ENCODE measurements around the gene ATG16L2. TPM values are rescaled to one million over a fixed set of nuclear protein-coding genes. Genes with fewer than 3 reads are reported as not detected.
A peak's percentile ranks its signal among the peaks of the same experiment; 100 is the strongest.
"Not testable (repeated sequence)": the region's sequence is repeated elsewhere in the genome, so short reads cannot be mapped to it uniquely, and the experiment has no call there.

The ATG16L2 gene
- total RNA-seq, 1 donor, result 34.4 TPM

GRCh38 chr11:72807021-72807693 lies 7.1 kb upstream of the ATG16L2 start:
- Histone ChIP-seq H3K9me3 (ENCODE audit: low read depth, low read length) (no peaks in the 10 kb centered on the region), H3K4me3 (ENCODE audit: low read length) (no peak overlapping the region), H3K4me1 (ENCODE audit: insufficient read depth, low read length) (peaks cover 85% of the 10 kb centered on the region), H3K27me3 (ENCODE audit: insufficient read depth, low read length) (no peaks in the 10 kb centered on the region)

- Histone ChIP-seq H3K4me3 (ENCODE audit: low read length) (no peak overlapping the region), H3K27me3 (ENCODE audit: insufficient read depth, low read length) (no peaks in the 10 kb centered on the region), H3K4me1 (ENCODE audit: insufficient read depth, low read length) (peaks cover 89% of the 10 kb centered on the region), H3K9me3 (ENCODE audit: low read depth, low read length) (no peaks in the 10 kb centered on the region)
Measured at GRCh38 chr11:72807792-72808191, 6.4 kb upstream of the ATG16L2 start.

- no peaks in the 10 kb centered on the region for H3K27me3 ChIP-seq (ENCODE audit: insufficient read depth, low read length)
- H3K4me1 ChIP-seq (ENCODE audit: insufficient read depth, low read length), result peaks cover 95% of the 10 kb centered on the region
- H3K9me3 ChIP-seq (ENCODE audit: low read depth, low read length), result no peaks in the 10 kb centered on the region
- no peak overlapping the region for H3K4me3 ChIP-seq (ENCODE audit: low read length)
Measured at GRCh38 chr11:72808331-72808798, 5.8 kb upstream of the ATG16L2 start.

- peaks cover 73% of the 10 kb centered on the region for H3K4me1 ChIP-seq (ENCODE audit: insufficient read depth, low read length)
- peak overlapping the region; percentile 98 for H3K4me3 ChIP-seq (ENCODE audit: low read length)
- not testable (repeated sequence) for H3K9me3 ChIP-seq (ENCODE audit: low read depth, low read length); H3K27me3 ChIP-seq (ENCODE audit: insufficient read depth, low read length)
Measured at GRCh38 chr11:72811686-72812085, 2.5 kb upstream of the ATG16L2 start.

GRCh38 chr11:72812604-72812966 lies 1.6 kb upstream of the ATG16L2 start:
- H3K27me3 ChIP-seq (ENCODE audit: insufficient read depth, low read length), result no peaks in the 10 kb centered on the region
- H3K4me3 ChIP-seq (ENCODE audit: low read length), result peak overlapping the region; percentile 98
- no peaks in the 10 kb centered on the region for H3K9me3 ChIP-seq (ENCODE audit: low read depth, low read length)
- peaks cover 72% of the 10 kb centered on the region for H3K4me1 ChIP-seq (ENCODE audit: insufficient read depth, low read length)

GRCh38 chr11:72812967-72813739 lies 1.1 kb upstream of the ATG16L2 start:
- Histone ChIP-seq H3K4me3 (ENCODE audit: low read length) (peak overlapping the region; percentile 98), H3K27me3 (ENCODE audit: insufficient read depth, low read length) (no peaks in the 10 kb centered on the region), H3K4me1 (ENCODE audit: insufficient read depth, low read length) (peaks cover 72% of the 10 kb centered on the region), H3K9me3 (ENCODE audit: low read depth, low read length) (no peaks in the 10 kb centered on the region)

GRCh38 chr11:72813740-72814285 lies 398 bp upstream of the ATG16L2 start:
- Histone ChIP-seq H3K4me1 (ENCODE audit: insufficient read depth, low read length) (peaks cover 72% of the 10 kb centered on the region), H3K27me3 (ENCODE audit: insufficient read depth, low read length) (no peaks in the 10 kb centered on the region), H3K9me3 (ENCODE audit: low read depth, low read length) (no peaks in the 10 kb centered on the region), H3K4me3 (ENCODE audit: low read length) (peak overlapping the region; percentile 98)

GRCh38 chr11:72815110-72815618 lies 953 bp downstream of the ATG16L2 start:
- Histone ChIP-seq H3K9me3 (ENCODE audit: low read depth, low read length) (no peaks in the 10 kb centered on the region), H3K27me3 (ENCODE audit: insufficient read depth, low read length) (no peaks in the 10 kb centered on the region), H3K4me1 (ENCODE audit: insufficient read depth, low read length) (peaks cover 60% of the 10 kb centered on the region), H3K4me3 (ENCODE audit: low read length) (peak overlapping the region; percentile 98)

GRCh38 chr11:72816404-72816990 lies 2.3 kb downstream of the ATG16L2 start:
- Histone ChIP-seq H3K9me3 (ENCODE audit: low read depth, low read length) (no peaks in the 10 kb centered on the region), H3K4me1 (ENCODE audit: insufficient read depth, low read length) (peaks cover 57% of the 10 kb centered on the region), H3K4me3 (ENCODE audit: low read length) (peak overlapping the region; percentile 98), H3K27me3 (ENCODE audit: insufficient read depth, low read length) (no peaks in the 10 kb centered on the region)

GRCh38 chr11:72817966-72818365 lies 3.8 kb downstream of the ATG16L2 start:
- Histone ChIP-seq H3K4me1 (ENCODE audit: insufficient read depth, low read length) (peaks cover 50% of the 10 kb centered on the region), H3K4me3 (ENCODE audit: low read length) (no peak overlapping the region), H3K9me3 (ENCODE audit: low read depth, low read length) (no peaks in the 10 kb centered on the region), H3K27me3 (ENCODE audit: insufficient read depth, low read length) (no peaks in the 10 kb centered on the region)

- H3K9me3 ChIP-seq (ENCODE audit: low read depth, low read length), result no peaks in the 10 kb centered on the region
- no peaks in the 10 kb centered on the region for H3K27me3 ChIP-seq (ENCODE audit: insufficient read depth, low read length)
- H3K4me1 ChIP-seq (ENCODE audit: insufficient read depth, low read length), result peaks cover 45% of the 10 kb centered on the region
- H3K4me3 ChIP-seq (ENCODE audit: low read length), result no peak overlapping the region
Measured at GRCh38 chr11:72818971-72819370, 4.8 kb downstream of the ATG16L2 start.

- Histone ChIP-seq H3K4me3 (ENCODE audit: low read length) (no peak overlapping the region), H3K9me3 (ENCODE audit: low read depth, low read length) (no peaks in the 10 kb centered on the region), H3K4me1 (ENCODE audit: insufficient read depth, low read length) (peaks cover 45% of the 10 kb centered on the region), H3K27me3 (ENCODE audit: insufficient read depth, low read length) (no peaks in the 10 kb centered on the region)
Measured at GRCh38 chr11:72820439-72821139, 6.4 kb downstream of the ATG16L2 start.

GRCh38 chr11:72821221-72821919 lies 7.2 kb downstream of the ATG16L2 start:
- peaks cover 40% of the 10 kb centered on the region for H3K4me1 ChIP-seq (ENCODE audit: insufficient read depth, low read length)
- H3K9me3 ChIP-seq (ENCODE audit: low read depth, low read length), result no peaks in the 10 kb centered on the region
- peak overlapping the region; percentile 6 for H3K4me3 ChIP-seq (ENCODE audit: low read length)
- no peaks in the 10 kb centered on the region for H3K27me3 ChIP-seq (ENCODE audit: insufficient read depth, low read length)

All from mononuclear cell (primary cell).